Caco-2 (cell line): Measurements from ENCODE around the gene MBP. TPM values are rescaled to one million over a fixed set of nuclear protein-coding genes. Genes with fewer than 3 reads are reported as not detected.

Experiments
- BruUV-seq: library from RNA; stranded (reverse); fragments of 400-500 nt; replicated peaks from 2 replicates; lab custom pipeline; 2021; lab: Mats Ljungman, UMichigan
- CTCF ChIA-PET: fragments of 300-600 bp; sonication (Branson Sonifier 250); formaldehyde crosslinking; loops from one replicate; lab custom pipeline; 2022; ENCODE audit warnings: antibody characterized with exemption; lab: Charles Lee
- POLR2A ChIA-PET: fragments of 300-600 bp; sonication (Branson Sonifier 250); formaldehyde crosslinking; loops from one replicate; lab custom pipeline; 2022; ENCODE audit warnings: antibody characterized with exemption; lab: Charles Lee
- DNase-seq, 2 experiments: peaks; one replicate each; pipeline versions ENCODE4 v3.0.0 to v3.0.0-alpha.2; 2020 to 2022
- H3K27me3 ChIP-seq: replicated peaks from 2 replicates; pipeline ENCODE4 v1.6.0; 2011; ENCODE audit warnings: low read length; ENCODE audit not compliant: control insufficient read depth, insufficient read depth
- H3K36me3 ChIP-seq: 2 replicates; pipeline ENCODE4 v1.5.1; 2011; ENCODE audit warnings: low read length; ENCODE audit not compliant: control insufficient read depth, insufficient read depth
- H3K4me1 ChIP-seq: fragments of 250-450 bp; sonication (Bioruptor Pico); 2 replicates; pipeline ENCODE4 v1.5.1; 2020; ENCODE audit warnings: mild to moderate bottlenecking
- H3K4me3 ChIP-seq: 2 replicates; pipeline ENCODE4 v1.5.1; 2011; ENCODE audit warnings: low read depth, mild to moderate bottlenecking, control low read depth, low read length
- H3K9me3 ChIP-seq: fragments of 250-450 bp; sonication (Bioruptor Pico); 2 replicates; pipeline ENCODE4 v1.5.1; 2020; ENCODE audit warnings: mild to moderate bottlenecking, moderate library complexity
- H3K27ac Mint-ChIP-seq: one replicate; pipeline ENCODE4 v1.8.0; 2022; ENCODE audit warnings: mixed read lengths; ENCODE audit not compliant: unreplicated experiment
- H3K27me3 Mint-ChIP-seq: one replicate; pipeline ENCODE4 v1.8.0; 2022; ENCODE audit warnings: mixed read lengths; ENCODE audit not compliant: insufficient read depth, unreplicated experiment
- H3K36me3 Mint-ChIP-seq: one replicate; pipeline ENCODE4 v1.8.0; 2022; ENCODE audit warnings: mild to moderate bottlenecking, mixed read lengths; ENCODE audit not compliant: insufficient read depth, unreplicated experiment
- H3K4me1 Mint-ChIP-seq: one replicate; pipeline ENCODE4 v1.8.0; 2022; ENCODE audit warnings: low read depth, mixed read lengths; ENCODE audit not compliant: unreplicated experiment
- H3K4me3 Mint-ChIP-seq: one replicate; pipeline ENCODE4 v1.8.0; 2022; ENCODE audit warnings: mild to moderate bottlenecking, moderate library complexity, mixed read lengths; ENCODE audit not compliant: unreplicated experiment
- H3K9me3 Mint-ChIP-seq: one replicate; pipeline ENCODE4 v1.8.0; 2022; ENCODE audit warnings: mixed read lengths; ENCODE audit not compliant: unreplicated experiment
- CTCF ChIP-seq, 2 experiments: fragments of 200-600 bp in 1 of 2; IDR thresholded peaks; 1 replicate in 1 of 2; 2 replicates in 1 of 2; pipeline versions ENCODE4 v1.5.1 to v1.8.0; 2011 to 2022; ENCODE audit warnings: antibody characterized with exemption in 1 of 2, control low read depth in 1 of 2, inconsistent platforms in 1 of 2, low read depth in 1 of 2, low read length in 1 of 2, mild to moderate bottlenecking in 1 of 2, moderate library complexity in 1 of 2; ENCODE audit not compliant: insufficient read depth in 1 of 2, severe bottlenecking in 1 of 2, unreplicated experiment in 1 of 2
- intact Hi-C: fragments of 100-400 bp; cut with micrococcal nuclease; formaldehyde crosslinking; loops from one replicate; pipeline ENCODE4 v1.10.0; 2022; ENCODE audit not compliant: unreplicated experiment
- total RNA-seq: library from RNA; stranded (reverse); gene quantifications from 2 replicates; pipeline ENCODE4 v1.2.3, GENCODE V29; 2022

The MBP gene
- total RNA-seq, 1 experiment from 2014 or later, result 11.4 TPM

GRCh38 chr18:77119851-77120491, 12.6 kb downstream of the MBP start:
- Mint-ChIP-seq H3K27me3 (no peaks in the 10 kb centered on the region), H3K9me3 (no peaks in the 10 kb centered on the region), H3K27ac (no peak overlapping the region), H3K4me1 (peaks cover 9% of the 10 kb centered on the region), H3K4me3 (no peak overlapping the region), H3K36me3 (peaks cover 12% of the 10 kb centered on the region)
- ChIA-PET CTCF (no interaction called here), POLR2A (no interaction called here)
- DNase-seq, result no peak
- H3K36me3 ChIP-seq, result no peaks in the 10 kb centered on the region
- intact Hi-C loops, result no loop called here
- no peaks in the 10 kb centered on the region for H3K9me3 ChIP-seq
- H3K4me1 ChIP-seq, result peaks cover 5% of the 10 kb centered on the region; the same call in 1 of the 2 replicates
- no TSS peak for BruUV-seq
- no peak overlapping the region for H3K4me3 ChIP-seq
- no peak for TF ChIP-seq CTCF (IDR thresholded peaks at IDR 0.05; ENCODE audit: insufficient read depth in 1 of 2, low read depth in 1 of 2, low read length in 1 of 2, severe bottlenecking in 1 of 2, unreplicated experiment in 1 of 2)
- no peaks in the 10 kb centered on the region for H3K27me3 ChIP-seq

GRCh38 chr18:77119101-77119850, 13.3 kb downstream of the MBP start:
- Histone ChIP-seq H3K4me3 (no peak overlapping the region), H3K36me3 (no peaks in the 10 kb centered on the region), H3K9me3 (no peaks in the 10 kb centered on the region), H3K4me1 (peaks cover 10% of the 10 kb centered on the region), H3K27me3 (no peaks in the 10 kb centered on the region)
- H3K36me3 Mint-ChIP-seq, result peaks cover 12% of the 10 kb centered on the region
- ChIA-PET CTCF (no interaction called here), POLR2A (no interaction called here)
- BruUV-seq, result no TSS peak
- DNase-seq, result no peak
- TF ChIP-seq CTCF (IDR thresholded peaks at IDR 0.05; ENCODE audit: insufficient read depth in 1 of 2, low read depth in 1 of 2, low read length in 1 of 2, severe bottlenecking in 1 of 2, unreplicated experiment in 1 of 2), result no peak
- H3K27me3 Mint-ChIP-seq, result no peaks in the 10 kb centered on the region
- peaks cover 6% of the 10 kb centered on the region for H3K4me1 Mint-ChIP-seq
- intact Hi-C loops, result no loop called here
- H3K9me3 Mint-ChIP-seq, result no peaks in the 10 kb centered on the region
- H3K27ac Mint-ChIP-seq, result peak overlapping the region; percentile 66
- H3K4me3 Mint-ChIP-seq, result no peak overlapping the region

GRCh38 chr18:77118256-77119090, 14.1 kb downstream of the MBP start:
- BruUV-seq, result no TSS peak
- Mint-ChIP-seq H3K27ac (peak overlapping the region; percentile 66), H3K4me3 (no peak overlapping the region), H3K9me3 (no peaks in the 10 kb centered on the region), H3K27me3 (no peaks in the 10 kb centered on the region), H3K36me3 (peaks cover 12% of the 10 kb centered on the region), H3K4me1 (peaks cover 7% of the 10 kb centered on the region)
- no peaks in the 10 kb centered on the region for H3K27me3 ChIP-seq
- no peak overlapping the region for H3K4me3 ChIP-seq
- intact Hi-C loops, result no loop called here
- no peaks in the 10 kb centered on the region for H3K9me3 ChIP-seq
- CTCF ChIA-PET, result no interaction called here
- DNase-seq, result no peak
- TF ChIP-seq CTCF (IDR thresholded peaks at IDR 0.05; ENCODE audit: insufficient read depth in 1 of 2, low read depth in 1 of 2, low read length in 1 of 2, severe bottlenecking in 1 of 2, unreplicated experiment in 1 of 2), result no peak
- H3K36me3 ChIP-seq, result no peaks in the 10 kb centered on the region
- POLR2A ChIA-PET, result no interaction called here
- H3K4me1 ChIP-seq, result peaks cover 15% of the 10 kb centered on the region
